Measurements from ENCODE around the gene KCNQ5. TPM values are rescaled to one million over a fixed set of nuclear protein-coding genes. Genes with fewer than 3 reads are reported as not detected.

Gene KCNQ5
- total RNA-seq, 1 experiment from 2014 or later, result 0.07 TPM

DNA sequence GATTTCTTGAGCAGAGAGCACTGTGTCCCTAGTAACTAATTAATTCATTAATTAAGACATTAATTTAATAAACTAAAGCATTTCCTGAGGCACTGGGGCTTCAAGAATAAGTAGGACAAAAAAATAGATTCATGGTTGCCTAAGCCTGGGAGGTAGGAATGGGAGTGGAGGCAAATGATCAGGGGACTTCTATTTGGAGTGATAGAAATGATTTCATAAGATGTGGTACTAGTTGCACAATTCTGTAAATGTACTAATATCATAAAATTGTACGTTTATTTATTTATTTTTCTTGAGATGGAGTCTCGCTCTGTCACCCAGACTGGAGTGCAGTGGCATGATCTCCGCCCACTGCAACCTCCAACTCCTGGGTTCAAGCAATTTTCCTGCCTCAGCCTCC is 316.2 kb downstream of the KCNQ5 start:
- TF ChIP-seq, protein P1, sequence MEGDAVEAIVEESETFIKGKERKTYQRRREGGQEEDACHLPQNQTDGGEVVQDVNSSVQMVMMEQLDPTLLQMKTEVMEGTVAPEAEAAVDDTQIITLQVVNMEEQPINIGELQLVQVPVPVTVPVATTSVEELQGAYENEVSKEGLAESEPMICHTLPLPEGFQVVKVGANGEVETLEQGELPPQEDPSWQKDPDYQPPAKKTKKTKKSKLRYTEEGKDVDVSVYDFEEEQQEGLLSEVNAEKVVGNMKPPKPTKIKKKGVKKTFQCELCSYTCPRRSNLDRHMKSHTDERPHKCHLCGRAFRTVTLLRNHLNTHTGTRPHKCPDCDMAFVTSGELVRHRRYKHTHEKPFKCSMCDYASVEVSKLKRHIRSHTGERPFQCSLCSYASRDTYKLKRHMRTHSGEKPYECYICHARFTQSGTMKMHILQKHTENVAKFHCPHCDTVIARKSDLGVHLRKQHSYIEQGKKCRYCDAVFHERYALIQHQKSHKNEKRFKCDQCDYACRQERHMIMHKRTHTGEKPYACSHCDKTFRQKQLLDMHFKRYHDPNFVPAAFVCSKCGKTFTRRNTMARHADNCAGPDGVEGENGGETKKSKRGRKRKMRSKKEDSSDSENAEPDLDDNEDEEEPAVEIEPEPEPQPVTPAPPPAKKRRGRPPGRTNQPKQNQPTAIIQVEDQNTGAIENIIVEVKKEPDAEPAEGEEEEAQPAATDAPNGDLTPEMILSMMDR (conservative IDR thresholded peaks at IDR 0.05), result no peak
- DNase-seq, result no peak
- no CpG with 5 or more reads among the region's 3 CpGs for WGBS (ENCODE audit: extremely low coverage, insufficient read length, low lambda C conversion rate)

More for the DNA sequence above, 316.2 kb downstream of the KCNQ5 start:
- Histone ChIP-seq H2BK15ac (ENCODE audit: low read depth, low read length) (no peak overlapping the region), H4K91ac (ENCODE audit: insufficient read length, low read depth, low read length) (no peak overlapping the region), H3K14ac (ENCODE audit: insufficient read depth, low read length) (no peak overlapping the region), H2AK5ac (ENCODE audit: insufficient read length, low read length) (no peak overlapping the region), H3K4me2 (ENCODE audit: insufficient read depth, insufficient read length, low read length) (no peak overlapping the region), H3K4ac (ENCODE audit: low read depth, low read length) (no peak overlapping the region), H3K23me2 (ENCODE audit: insufficient read length, low read depth, low read length, poor library complexity, severe bottlenecking) (no peaks in the 10 kb centered on the region), H3K27ac (ENCODE audit: insufficient read length, low read depth, low read length) (no peak overlapping the region), H2BK20ac (ENCODE audit: low read depth, low read length, poor library complexity, severe bottlenecking) (no peak overlapping the region), H3K79me2 (ENCODE audit: insufficient read depth, low read length) (no peaks in the 10 kb centered on the region), H3K27me3 (ENCODE audit: insufficient read depth, low read length) (no peaks in the 10 kb centered on the region), H4K5ac (ENCODE audit: insufficient read length, low read depth, low read length) (no peak overlapping the region), H4K20me1 (ENCODE audit: control insufficient read depth, insufficient read depth, insufficient read length) (no peaks in the 10 kb centered on the region), H3K79me1 (ENCODE audit: insufficient read depth, low read depth, low read length, poor library complexity, severe bottlenecking) (no peaks in the 10 kb centered on the region), H2AFZ (ENCODE audit: low read length) (no peak overlapping the region), H3K23ac (ENCODE audit: insufficient read length, low read depth, low read length) (no peak overlapping the region), H2BK120ac (ENCODE audit: low read depth, low read length, poor library complexity, severe bottlenecking) (no peak overlapping the region), H4K8ac (replicated peaks; ENCODE audit: insufficient read length, low read depth, low read length) (no peak overlapping the region), H3K9me3 (ENCODE audit: control insufficient read depth, low read depth, low read length) (no peaks in the 10 kb centered on the region), H3K56ac (ENCODE audit: insufficient read length, low read depth, low read length) (no peak overlapping the region), H3K4me1 (ENCODE audit: insufficient read depth, low read length) (no peaks in the 10 kb centered on the region), H2BK5ac (ENCODE audit: insufficient read length, low read length) (no peak overlapping the region), H3K9ac (ENCODE audit: extremely low read depth, insufficient read length, low read length) (no peak overlapping the region), H3T11ph (ENCODE audit: low read length) (no peak overlapping the region), H2BK12ac (ENCODE audit: insufficient read length, low read depth, low read length) (no peak overlapping the region), H3K18ac (ENCODE audit: insufficient read length, low read depth, low read length) (no peak overlapping the region)
- no peaks in the 10 kb centered on the region for H3K9me3 Mint-ChIP-seq
- H3K27ac Mint-ChIP-seq, result no peak overlapping the region
- no peaks in the 10 kb centered on the region for H3K36me3 Mint-ChIP-seq (ENCODE audit: insufficient read depth in 1 of 3, low read depth in 3 of 3)
- H3K4me3 Mint-ChIP-seq, result no peak overlapping the region
- no peaks in the 10 kb centered on the region for H3K27me3 Mint-ChIP-seq (ENCODE audit: low read depth)
- H3K4me1 Mint-ChIP-seq, result no peaks in the 10 kb centered on the region

Data from H9 (cell line).